ENCODE results near the gene IL19.
"Not testable (repeated sequence)": the region's sequence is repeated elsewhere in the genome, so short reads cannot be mapped to it uniquely, and the experiment has no call there.

The IL19 gene

GRCh38 chr1:206835186-206835585 lies 64.6 kb downstream of the IL19 start:
- no peak for DNase-seq

- no peak for DNase-seq
These were observed 65.5 kb downstream of the IL19 start for GRCh38 chr1:206836111-206836510.

GRCh38 chr1:206839006-206839560 lies 68.5 kb downstream of the IL19 start:
- DNase-seq: no peak

GRCh38 chr1:206839857-206840256 lies 69.3 kb downstream of the IL19 start:
- DNase-seq: no peak

- DNase-seq: no peak
These were observed 71.2 kb downstream of the IL19 start for GRCh38 chr1:206841609-206842323.

- no peak for DNase-seq
These were observed 72.3 kb downstream of the IL19 start for GRCh38 chr1:206842854-206843253.

GRCh38 chr1:206843626-206844025 lies 73.1 kb downstream of the IL19 start:
- DNase-seq: no peak

- no peak for DNase-seq
These were observed 75.9 kb downstream of the IL19 start for GRCh38 chr1:206846487-206846886.

GRCh38 chr1:206847337-206847834 lies 76.8 kb downstream of the IL19 start:
- no peak for DNase-seq

GRCh38 chr1:206847946-206848345 lies 77.4 kb downstream of the IL19 start:
- no peak for DNase-seq

GRCh38 chr1:206850401-206850800 lies 79.8 kb downstream of the IL19 start:
- no peak for DNase-seq

GRCh38 chr1:206851341-206852010 lies 80.9 kb downstream of the IL19 start:
- no peak for DNase-seq

- DNase-seq: not testable (repeated sequence)
These were observed 82.1 kb downstream of the IL19 start for GRCh38 chr1:206852662-206853061.

- DNase-seq: not testable (repeated sequence)
These were observed 83.1 kb downstream of the IL19 start for GRCh38 chr1:206853696-206854095.

GRCh38 chr1:206854401-206855129 lies 84.0 kb downstream of the IL19 start:
- DNase-seq: no peak

- DNase-seq: no peak
These were observed 85.3 kb downstream of the IL19 start for GRCh38 chr1:206855859-206856258.

- DNase-seq: no peak
These were observed 86.3 kb downstream of the IL19 start for GRCh38 chr1:206856674-206857464.

- no peak for DNase-seq
These were observed 88.5 kb downstream of the IL19 start for GRCh38 chr1:206859082-206859521.

- DNase-seq: no peak
These were observed 89.6 kb downstream of the IL19 start for GRCh38 chr1:206860165-206860564.

- no peak for DNase-seq
These were observed 92.7 kb downstream of the IL19 start for GRCh38 chr1:206863266-206863665.

GRCh38 chr1:206864939-206865671 lies 94.5 kb downstream of the IL19 start, which contains the start of gene IL20:
Gene IL20 (plus strand): TSS chr1:206865623. CDS start chr1:206865853, 230 bp downstream.
- DNase-seq: peak; percentile 84 to 86

GRCh38 chr1:206866062-206866461 lies 95.5 kb downstream of the IL19 start:
- no peak for DNase-seq

Measured in activated CD4-positive, alpha-beta T cell treated with anti-CD3 and anti-CD28 coated beads, Interleukin-2, amount 50 U/mL, for 4 hours (primary cell).